ENCODE measurements around the gene CST7. TPM values are rescaled to one million over a fixed set of nuclear protein-coding genes. Genes with fewer than 3 reads are reported as not detected.

CST7 gene
- total RNA-seq, 1 experiment from 2014 or later: not detected

GRCh38 chr20:24968278-24968800 lies 19.3 kb downstream of the CST7 start:
- Histone ChIP-seq H3K27ac (ENCODE audit: insufficient read length, low read depth, low read length) (no peak overlapping the region), H3K18ac (ENCODE audit: insufficient read length, low read depth, low read length) (no peak overlapping the region), H3K9ac (ENCODE audit: extremely low read depth, insufficient read length, low read length) (no peak overlapping the region), H2BK120ac (ENCODE audit: low read depth, low read length, poor library complexity, severe bottlenecking) (no peak overlapping the region), H3K23ac (ENCODE audit: insufficient read length, low read depth, low read length) (no peak overlapping the region), H2BK12ac (ENCODE audit: insufficient read length, low read depth, low read length) (no peak overlapping the region), H3K14ac (ENCODE audit: insufficient read depth, low read length) (no peak overlapping the region), H3K4ac (ENCODE audit: low read depth, low read length) (no peak overlapping the region), H4K5ac (ENCODE audit: insufficient read length, low read depth, low read length) (no peak overlapping the region), H4K8ac (replicated peaks; ENCODE audit: insufficient read length, low read depth, low read length) (no peak overlapping the region), H3K79me2 (ENCODE audit: insufficient read depth, low read length) (no peaks in the 10 kb centered on the region), H4K91ac (ENCODE audit: insufficient read length, low read depth, low read length) (no peak overlapping the region), H3K27me3 (ENCODE audit: insufficient read depth, low read length) (no peaks in the 10 kb centered on the region), H4K20me1 (ENCODE audit: control insufficient read depth, insufficient read depth, insufficient read length) (no peaks in the 10 kb centered on the region), H3T11ph (ENCODE audit: low read length) (no peak overlapping the region), H3K4me2 (ENCODE audit: insufficient read depth, insufficient read length, low read length) (no peak overlapping the region), H3K9me3 (ENCODE audit: control insufficient read depth, low read depth, low read length) (no peaks in the 10 kb centered on the region), H3K79me1 (ENCODE audit: insufficient read depth, low read depth, low read length, poor library complexity, severe bottlenecking) (no peaks in the 10 kb centered on the region), H3K4me1 (ENCODE audit: insufficient read depth, low read length) (no peaks in the 10 kb centered on the region), H3K23me2 (ENCODE audit: insufficient read length, low read depth, low read length, poor library complexity, severe bottlenecking) (no peaks in the 10 kb centered on the region), H2BK20ac (ENCODE audit: low read depth, low read length, poor library complexity, severe bottlenecking) (no peak overlapping the region), H2AFZ (ENCODE audit: low read length) (no peak overlapping the region), H2BK15ac (ENCODE audit: low read depth, low read length) (no peak overlapping the region), H2AK5ac (ENCODE audit: insufficient read length, low read length) (no peak overlapping the region), H2BK5ac (ENCODE audit: insufficient read length, low read length) (no peak overlapping the region), H3K56ac (ENCODE audit: insufficient read length, low read depth, low read length) (no peak overlapping the region)
- Mint-ChIP-seq H3K27me3 (ENCODE audit: low read depth) (no peaks in the 10 kb centered on the region), H3K36me3 (ENCODE audit: insufficient read depth in 1 of 3, low read depth in 3 of 3) (peaks cover 30 to 80% (median 52%) of the 10 kb centered on the region in 3 experiments; a peak in 6 of 7 replicates), H3K9me3 (no peaks in the 10 kb centered on the region), H3K4me3 (no peak overlapping the region), H3K4me1 (no peaks in the 10 kb centered on the region), H3K27ac (no peak overlapping the region)
- WGBS (ENCODE audit: extremely low coverage, insufficient read length, low lambda C conversion rate): no CpG with 5 or more reads among the region's 5 CpGs
- no peak for TF ChIP-seq CTCF (conservative IDR thresholded peaks at IDR 0.05)
- DNase-seq: peak; percentile 10
